ENCODE results near the gene DEFB127. TPM values are rescaled to one million over a fixed set of nuclear protein-coding genes. Genes with fewer than 3 reads are reported as not detected.
"Not testable (repeated sequence)": the region's sequence is repeated elsewhere in the genome, so short reads cannot be mapped to it uniquely, and the experiment has no call there.

Gene DEFB127, protein sequence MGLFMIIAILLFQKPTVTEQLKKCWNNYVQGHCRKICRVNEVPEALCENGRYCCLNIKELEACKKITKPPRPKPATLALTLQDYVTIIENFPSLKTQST
- total RNA-seq, result not detected
- long read RNA-seq, result 0 reads

- DNase-seq (ENCODE audit: low spot score), result peak; percentile 37
These were observed at the start of gene DEFB127 for GRCh38 chr20:157154-157553. Gene DEFB127 (plus strand): TSS chr20:157454. CDS start chr20:157545, 91 bp downstream.

DNA sequence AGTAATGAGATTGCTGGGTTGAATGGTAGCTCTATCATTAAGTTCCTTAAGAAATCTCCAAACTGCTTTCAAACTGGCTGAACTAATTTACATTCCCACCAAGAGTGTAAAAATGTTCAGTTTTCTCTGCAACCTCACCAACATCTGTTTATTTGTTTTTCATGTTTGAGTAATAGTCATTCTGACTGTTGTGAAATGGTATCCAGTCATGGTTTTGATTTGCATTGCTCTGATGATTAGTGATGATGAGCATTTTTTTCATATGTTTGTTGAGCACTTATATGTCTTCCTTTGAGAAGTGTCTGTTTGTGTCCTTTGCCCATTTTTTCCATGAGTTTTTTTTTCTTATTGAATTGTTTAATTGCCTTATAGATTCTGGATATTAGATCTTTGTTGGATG, 44.9 kb upstream of the DEFB127 start:
- DNase-seq (ENCODE audit: low spot score), result no peak

- DNase-seq (ENCODE audit: low spot score), result no peak
These were observed 39.7 kb upstream of the DEFB127 start for GRCh38 chr20:117518-117917.

GRCh38 chr20:129786-130323, 27.4 kb upstream of the DEFB127 start:
- not testable (repeated sequence) for DNase-seq (ENCODE audit: low spot score)

DNA sequence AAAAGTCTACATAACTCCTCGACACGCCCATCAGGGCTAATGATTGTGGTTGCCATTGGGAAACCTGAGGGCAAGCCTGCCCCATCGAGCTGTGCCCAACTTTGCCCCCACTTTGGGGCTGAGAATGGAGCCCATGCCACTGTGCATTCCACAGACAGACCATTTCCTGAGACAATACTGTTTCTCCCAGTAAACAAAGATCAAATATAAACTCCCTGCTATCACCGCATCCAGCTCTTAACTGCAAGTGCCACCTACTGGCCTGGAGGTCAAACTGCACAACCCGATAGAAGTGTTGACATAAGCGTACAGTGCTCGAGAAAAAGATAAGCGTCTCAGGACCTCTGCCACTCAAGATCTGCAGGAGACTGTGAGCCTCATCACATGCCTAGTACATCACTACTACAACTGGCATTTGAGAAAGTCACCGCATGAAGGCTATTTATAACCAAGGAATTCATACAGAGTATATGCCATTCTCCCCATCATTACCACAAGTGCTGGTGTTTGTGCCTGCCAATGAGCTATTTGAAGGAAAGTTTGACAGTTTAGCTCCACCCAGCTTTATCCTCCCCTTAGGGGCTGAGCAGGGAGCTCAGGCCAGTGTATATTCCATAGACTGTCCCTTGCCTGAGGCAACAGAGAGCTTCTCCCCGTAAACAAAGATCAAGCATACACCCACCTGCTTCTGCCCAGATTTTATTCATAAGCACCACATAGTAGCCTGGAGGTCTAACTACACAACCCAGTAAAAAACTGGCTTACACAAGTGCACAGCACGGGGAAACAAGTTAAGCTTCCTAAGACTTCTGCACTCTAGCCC, 19.4 kb upstream of the DEFB127 start:
- no peak for DNase-seq (ENCODE audit: low spot score)

DNA sequence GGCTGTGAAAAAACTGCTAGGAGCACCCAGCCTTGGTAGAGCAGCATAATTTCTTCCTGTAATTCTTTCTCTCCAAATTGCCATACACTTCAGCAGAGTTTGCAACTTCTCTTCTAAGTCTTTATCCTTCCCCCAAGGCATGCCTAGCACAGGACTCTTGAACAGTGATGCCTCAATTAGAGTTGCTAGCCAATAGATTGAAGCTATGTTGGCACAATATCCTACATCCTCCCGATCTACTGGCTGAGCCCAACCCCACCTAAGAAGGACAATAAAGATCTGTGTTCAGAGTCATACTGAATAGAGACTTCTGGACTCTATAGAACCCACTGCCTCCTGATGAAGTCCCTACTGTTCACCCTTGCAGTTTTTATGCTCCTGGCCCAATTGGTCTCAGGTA, 15.0 kb upstream of the DEFB127 start, which contains the start of gene DEFB126:
Gene DEFB126 (plus strand): TSS at position 301 of the 400 bp plus-strand sequence. CDS start 39 bp downstream, at position 340.
- no peak for DNase-seq (ENCODE audit: low spot score)

DNA sequence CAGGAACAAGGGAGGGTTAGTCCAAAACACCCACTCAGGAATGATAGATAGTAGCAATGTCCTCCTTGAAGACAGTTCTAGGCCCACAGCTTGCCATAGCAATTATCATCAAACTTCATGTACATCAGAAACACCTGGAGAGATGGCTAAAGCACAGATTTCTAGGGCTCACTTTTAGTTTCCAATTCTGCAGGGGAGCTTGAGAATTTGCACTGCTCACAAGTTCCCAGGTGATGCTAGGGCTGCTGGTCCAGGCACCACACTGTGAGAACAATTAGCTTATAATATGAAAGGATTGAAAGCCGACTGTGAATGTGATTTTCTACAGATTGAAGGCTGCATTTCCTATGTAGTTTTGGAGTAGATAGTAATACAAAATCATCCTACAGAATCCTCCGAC, 11.4 kb upstream of the DEFB127 start:
- DNase-seq (ENCODE audit: low spot score), result no peak

- DNase-seq (ENCODE audit: low spot score), result no peak
These were observed 5.1 kb upstream of the DEFB127 start for GRCh38 chr20:152131-152530.

- no peak for DNase-seq (ENCODE audit: low spot score)
These were observed 7.4 kb downstream of the DEFB127 start for GRCh38 chr20:164618-165017.

DNA sequence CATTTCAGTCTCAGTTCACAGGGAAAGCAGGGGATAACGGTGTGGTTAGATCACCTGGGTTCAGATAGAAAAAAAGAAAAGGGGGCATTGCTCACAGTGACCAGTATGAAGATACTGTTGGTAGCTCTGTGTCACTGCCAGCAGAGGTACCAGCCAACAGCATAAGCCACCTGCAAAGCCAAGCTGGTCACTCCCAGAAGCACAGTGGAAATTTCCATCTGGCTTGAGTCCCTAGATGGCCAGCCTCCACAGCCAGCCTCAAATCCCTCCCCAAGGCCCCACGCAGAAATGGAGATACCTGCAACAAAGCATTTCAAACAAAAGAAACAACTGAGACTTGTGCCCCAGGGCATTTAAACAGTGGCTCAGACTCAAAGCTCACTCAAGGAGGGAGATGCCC, 11.6 kb downstream of the DEFB127 start:
- no peak for DNase-seq (ENCODE audit: low spot score)

DNA sequence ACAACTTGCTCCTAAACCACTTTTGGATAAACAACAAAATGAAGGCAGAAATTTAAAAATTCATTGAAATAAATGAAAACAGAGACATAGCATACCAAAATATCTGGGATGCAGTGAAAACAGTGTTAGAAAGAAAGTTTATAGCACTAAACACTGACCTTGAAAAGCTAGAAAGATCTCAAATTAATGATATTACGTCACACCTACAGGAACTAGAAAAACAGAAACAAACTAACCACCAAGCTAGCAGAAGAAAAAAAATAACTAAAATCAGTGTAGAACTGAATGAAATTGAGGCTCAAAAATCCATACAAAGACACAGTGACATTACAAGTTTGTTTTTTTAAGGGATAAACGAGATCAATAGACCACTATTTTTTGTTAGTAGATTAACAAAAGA, 27.0 kb downstream of the DEFB127 start:
- no peak for DNase-seq (ENCODE audit: low spot score)

- no peak for DNase-seq (ENCODE audit: low spot score)
These were observed 30.5 kb downstream of the DEFB127 start for GRCh38 chr20:187733-188132.

GRCh38 chr20:189611-190010, 32.4 kb downstream of the DEFB127 start, which contains the start of gene DEFB128:
Gene DEFB128 (minus strand): TSS chr20:189711. CDS start chr20:189623, 88 bp downstream.
- DNase-seq (ENCODE audit: low spot score), result no peak

DNA sequence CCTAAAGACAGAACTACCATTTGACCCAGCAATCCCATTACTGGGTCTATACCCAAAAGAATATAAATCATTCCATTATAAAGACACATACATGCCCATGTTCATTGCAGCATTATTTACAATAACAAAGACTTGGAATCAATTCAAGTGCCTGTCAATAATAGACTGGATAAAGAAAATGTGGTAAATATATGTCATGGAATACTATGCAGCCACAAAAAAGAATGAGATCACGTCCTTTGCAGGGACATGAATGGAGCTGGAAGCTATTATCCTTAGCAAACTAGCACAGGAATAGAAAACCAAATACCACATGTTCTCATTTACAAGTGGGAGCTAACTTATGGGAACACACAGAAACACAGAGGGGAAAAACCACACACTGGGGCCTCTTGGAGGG, 41.0 kb downstream of the DEFB127 start:
- no peak for DNase-seq (ENCODE audit: low spot score)

GRCh38 chr20:199996-200395, 42.7 kb downstream of the DEFB127 start:
- no peak for DNase-seq (ENCODE audit: low spot score)

DNA sequence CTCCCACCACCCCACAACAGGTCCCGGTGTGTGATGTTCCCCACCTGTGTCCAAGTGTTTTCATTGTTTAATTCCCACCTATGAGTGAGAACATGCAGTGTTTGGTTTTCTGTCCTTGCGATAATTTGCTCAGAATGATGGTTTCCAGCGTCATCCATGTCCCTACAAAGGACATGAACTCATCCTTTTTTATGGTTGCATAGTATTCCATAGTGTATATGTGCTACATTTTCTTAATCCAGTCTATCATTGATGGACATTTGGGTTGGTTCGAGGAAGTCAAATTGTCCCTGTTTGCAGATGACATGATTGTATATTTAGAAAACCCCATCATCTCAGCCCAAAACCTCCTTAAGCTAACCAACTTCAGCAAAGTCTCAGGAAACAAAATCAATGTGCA, 46.4 kb downstream of the DEFB127 start:
- not testable (repeated sequence) for DNase-seq (ENCODE audit: low spot score)

Other genes starting within 250 kb of the DEFB127 start
- not detected for gene DEFB125, start 69.8 kb upstream of the DEFB127 start, total RNA-seq
- gene DEFB126, start 14.9 kb upstream of the DEFB127 start, total RNA-seq, result not detected
- gene DEFB128, start 32.3 kb downstream of the DEFB127 start, total RNA-seq, result not detected
- gene DEFB129, start 69.8 kb downstream of the DEFB127 start, total RNA-seq, result not detected
- 1.5 TPM for gene DEFB132, start 100.3 kb downstream of the DEFB127 start, total RNA-seq
- 5.0 TPM for gene C20orf96, start 133.3 kb downstream of the DEFB127 start, total RNA-seq
- gene ZCCHC3, start 140.1 kb downstream of the DEFB127 start, total RNA-seq, result 9.1 TPM
- gene SOX12, start 168.1 kb downstream of the DEFB127 start, total RNA-seq, result 8.5 TPM
- 21.3 TPM for gene NRSN2, start 189.7 kb downstream of the DEFB127 start, total RNA-seq
- gene TRIB3, start 223.3 kb downstream of the DEFB127 start, total RNA-seq, result 9.4 TPM

Data from mesenteric fat pad (tissue), 1 donor.